Pancreas (tissue), 10 donors: ENCODE measurements around the gene DPM3. TPM values are rescaled to one million over a fixed set of nuclear protein-coding genes. Genes with fewer than 3 reads are reported as not detected.
"Not testable (repeated sequence)": the region's sequence is repeated elsewhere in the genome, so short reads cannot be mapped to it uniquely, and the experiment has no call there.

ENCODE experiments used
- ATAC-seq, 4 donors: fragments of 200-7000 bp; cut with Tn5 transposase; one replicate each; pipeline versions ENCODE4 v1.8.0 to v1.9.1; 2020; ENCODE audit warnings: mild to moderate bottlenecking in 4 of 4, moderate library complexity in 4 of 4
- DNase-seq, 6 donors: peaks; one replicate each; pipeline ENCODE4 v3.0.0-alpha.2; 2020
- FAIRE-seq: peaks from 2 replicates; lab custom pipeline; 2012; peaks lifted over from hg19 to GRCh38; lab: Jason Lieb, UNC
- H3K27ac ChIP-seq, 4 donors: fragments of 200-600 bp; sonication (generic); 1 replicate in 3 of 4; 2 replicates in 1 of 4; pipeline versions ENCODE4 v1.5.0 to v1.8.0; 2020
- H3K27me3 ChIP-seq, 4 donors: fragments of 200-600 bp; one replicate each; pipeline ENCODE4 v1.8.0; 2021
- H3K36me3 ChIP-seq, 3 donors: fragments of 200-600 bp; sonication (generic) in 1 of 3; one replicate each; pipeline versions ENCODE4 v1.5.0 to v1.8.0; 2020 to 2021
- H3K4me1 ChIP-seq, 3 donors: fragments of 200-600 bp; one replicate each; pipeline ENCODE4 v1.8.0; 2021
- H3K4me3 ChIP-seq, 4 donors: fragments of 200-600 bp; sonication (generic) in 2 of 4; one replicate each; pipeline versions ENCODE4 v1.5.0 to v1.8.0; 2020 to 2021
- H3K9me3 ChIP-seq, 4 donors: fragments of 200-600 bp; one replicate each; pipeline ENCODE4 v1.8.0; 2021
- CTCF ChIP-seq, 4 donors: fragments of 200-600 bp; sonication (generic) in 3 of 4; IDR thresholded peaks; one replicate each; pipeline versions ENCODE4 v1.5.0 to v1.8.0; 2021; ENCODE audit warnings: antibody characterized with exemption in 4 of 4
- WGBS, 2 donors: extraction: QIAGEN DNeasy Blood & Tissue Kit; methylation state at CpG; one replicate each; pipeline ENCODE4 v1.1.7; 2013; 5-methylcytosine and 5-hydroxymethylcytosine counted together
- intact Hi-C, 3 donors: fragments of 100-400 bp; cut with DNase I; formaldehyde crosslinking; loops; one replicate each; pipeline versions ENCODE4 v1.11.1 to v1.14.2; 2022
- polyA plus RNA-seq, 2 donors: library from polyadenylated mRNA; stranded (reverse); fragments of 200-250 nt; gene quantifications; one replicate each; pipeline ENCODE4 v1.2.3, GENCODE V29; 2013
- total RNA-seq, 6 donors: library from RNA; stranded (reverse); fragmentation: NEBNext Ultra II Directional in 4 of 6; extraction: Animal tissue kit (Norgen Biotek cat#: 25700) in 4 of 6; gene quantifications; one replicate each; pipeline versions ENCODE4 v1.2.1 to v1.2.4, GENCODE V29; 2021 to 2023
- donor health status: healthy with polysubstance abuse.
- donor health status: DM: no; HTN: no; CAD: no; lungs with moderate emphysema.
- donor health status: DM: no; HTN: no; CAD: no.
- donor health status: control.
- donor health status: control.
- donor health status: Bipolar disorder and iron deficiency.
- donor health status: DM: yes; HTN: yes; CAD: no.
- donor health status: DM: no; HTN: no; CAD: no.
- donor health status: DM: no; HTN: no; CAD: no.
- donor health status: DM: yes; HTN: yes; CAD: no.

Gene DPM3
- total and polyA plus RNA-seq, 8 donors, result 39.4 to 227 (median 43.5) TPM

- no peaks in the 10 kb centered on the region for H3K9me3 ChIP-seq
- FAIRE-seq, result no peak
- H3K27me3 ChIP-seq, result no peaks in the 10 kb centered on the region
- peak in 1 of 6 donors; percentile 50 for DNase-seq
- whole genome bisulfite sequencing, 2 donors, result 56 to 63% methylated on average over 26 to 27 of the region's 27 CpGs
- no peak overlapping the region for H3K27ac ChIP-seq
- no peak overlapping the region for H3K4me3 ChIP-seq
- peak in 3 of 4 donors; percentile 2 to 21 (median 2) for ATAC-seq
- peaks cover 0 to 3% (median 3%) of the 10 kb centered on the region in 3 donors for H3K4me1 ChIP-seq
- no peaks in the 10 kb centered on the region for H3K36me3 ChIP-seq
- no peak for TF ChIP-seq CTCF (IDR thresholded peaks at IDR 0.05)
- intact Hi-C loops, result loop anchor here (2.0 to 10.0 kb wide), 3 partner anchors 62 to 76 kb away; no protein-coding TSS in a partner anchor
Measured at GRCh38 chr1:155166471-155167165, 26.3 kb upstream of the DPM3 start.

GRCh38 chr1:155166051-155166470 lies 25.7 kb upstream of the DPM3 start:
- no peaks in the 10 kb centered on the region for H3K9me3 ChIP-seq
- FAIRE-seq, result no peak
- ATAC-seq, result no peak
- no peaks in the 10 kb centered on the region for H3K36me3 ChIP-seq
- intact Hi-C loops, result loop anchor here (2.0 to 10.0 kb wide), 3 partner anchors 61 to 75 kb away; no protein-coding TSS in a partner anchor
- no peak overlapping the region for H3K27ac ChIP-seq
- DNase-seq, result no peak
- no peak for TF ChIP-seq CTCF (IDR thresholded peaks at IDR 0.05)
- peaks cover 0 to 3% (median 3%) of the 10 kb centered on the region in 3 donors for H3K4me1 ChIP-seq
- WGBS, 2 donors, result 67 to 73% methylated on average over 8 of the region's 8 CpGs
- H3K27me3 ChIP-seq, result no peaks in the 10 kb centered on the region
- H3K4me3 ChIP-seq, result no peak overlapping the region

DNA sequence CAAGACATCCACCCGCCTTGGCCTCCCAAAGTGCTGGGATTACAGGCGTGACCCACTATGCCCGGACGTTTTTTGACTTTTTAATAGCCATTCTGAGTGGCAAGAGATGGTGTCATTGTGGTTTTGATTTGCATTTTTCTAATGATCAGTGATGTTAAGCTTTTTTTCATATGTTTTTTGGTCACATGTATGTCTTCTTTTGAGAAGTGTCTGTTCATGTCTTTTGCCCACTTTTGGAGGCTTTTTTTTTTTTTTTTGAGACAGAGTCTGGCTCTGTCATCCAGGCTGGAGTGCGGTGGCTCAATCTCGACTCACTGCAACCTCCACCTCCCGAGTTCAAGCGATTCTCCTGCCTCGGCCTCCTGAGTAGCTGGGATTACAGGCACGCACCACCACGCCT lies 24.3 kb upstream of the DPM3 start:
- intact Hi-C loops, result loop anchor here in 2 of 3 donors (5.0 to 10.0 kb wide), 2 partner anchors 60 to 72 kb away; no protein-coding TSS in a partner anchor
- ATAC-seq, DNase-seq, H3K27ac ChIP-seq, H3K4me3 ChIP-seq, H3K36me3 ChIP-seq, H3K4me1 ChIP-seq, H3K9me3 ChIP-seq, H3K27me3 ChIP-seq, FAIRE-seq: not testable (repeated sequence)
- WGBS, 2 donors, result 83 to 87% methylated on average over 11 of the region's 11 CpGs

DNA sequence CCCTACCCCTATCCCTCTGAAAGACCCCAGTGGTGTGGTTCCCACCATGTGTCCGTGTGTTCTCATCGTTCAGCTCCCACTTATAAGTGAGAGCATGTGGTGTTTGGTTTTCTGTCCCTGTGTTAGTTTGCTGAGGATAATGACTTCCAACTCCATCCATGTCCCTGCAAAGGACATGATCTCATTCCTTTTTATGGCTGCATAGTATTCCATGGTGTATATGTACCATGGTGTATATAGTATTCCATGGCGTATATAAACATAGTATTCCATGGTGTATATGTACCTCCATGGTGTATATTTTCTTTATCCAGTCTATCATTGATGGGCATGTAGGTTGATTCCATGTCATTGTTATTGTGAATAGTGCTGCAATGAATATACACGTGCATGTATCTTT lies 23.5 kb upstream of the DPM3 start:
- not testable (repeated sequence) for H3K9me3 ChIP-seq, FAIRE-seq, H3K4me1 ChIP-seq, H3K27ac ChIP-seq, ATAC-seq, H3K27me3 ChIP-seq, DNase-seq, H3K4me3 ChIP-seq, H3K36me3 ChIP-seq
- WGBS, 2 donors, result 91 to 94% methylated on average over 4 of the region's 4 CpGs
- intact Hi-C loops, result loop anchor here in 1 of 3 donors (10.0 kb wide), 1 partner anchor 59 kb away; no protein-coding TSS in a partner anchor

GRCh38 chr1:155162631-155163030 lies 22.3 kb upstream of the DPM3 start:
- intact Hi-C loops, result loop anchor here in 1 of 3 donors (10.0 kb wide), 1 partner anchor 58 kb away; no protein-coding TSS in a partner anchor
- not testable (repeated sequence) for H3K4me3 ChIP-seq, H3K27me3 ChIP-seq, DNase-seq, H3K4me1 ChIP-seq, H3K9me3 ChIP-seq, FAIRE-seq, H3K36me3 ChIP-seq, ATAC-seq, H3K27ac ChIP-seq
- WGBS, 2 donors, result 95 to 97% methylated on average over 6 of the region's 6 CpGs

DNA sequence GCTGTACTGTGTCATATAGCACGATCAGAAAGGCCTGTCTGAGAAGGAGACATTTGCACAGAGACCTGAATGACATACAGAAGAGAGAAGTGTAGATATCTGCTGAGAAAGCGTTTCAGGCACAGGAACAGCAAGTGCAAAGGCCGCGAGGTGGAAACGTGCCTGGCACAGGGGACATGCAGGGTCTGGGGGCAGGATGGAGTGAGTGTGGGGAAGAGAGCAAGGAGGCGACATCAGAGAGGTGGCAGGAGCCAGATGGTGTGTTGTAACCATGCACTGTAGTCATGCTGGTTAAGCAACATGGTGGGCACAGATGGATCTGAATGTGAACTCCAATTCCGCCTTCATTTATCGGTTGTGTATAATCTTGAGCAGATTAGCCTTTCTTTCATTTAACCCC lies 19.8 kb upstream of the DPM3 start:
- Histone ChIP-seq H3K4me3 (no peak overlapping the region), H3K4me1 (no peaks in the 10 kb centered on the region), H3K36me3 (no peaks in the 10 kb centered on the region), H3K27me3 (no peaks in the 10 kb centered on the region), H3K27ac (no peak overlapping the region), H3K9me3 (no peaks in the 10 kb centered on the region)
- intact Hi-C loops, result loop anchor here in 1 of 3 donors (10.0 kb wide), 1 partner anchor 55 kb away; no protein-coding TSS in a partner anchor
- FAIRE-seq (no peak), DNase-seq (no peak), ATAC-seq (no peak)
- WGBS, 2 donors, result 68 to 82% methylated on average over 8 of the region's 8 CpGs
- TF ChIP-seq CTCF (IDR thresholded peaks at IDR 0.05), result no peak
